IPS DF 6.9 (cell line): ENCODE measurements around the gene TMEM132C.

Experiments
- DNase-seq: peaks from one replicate; pipeline ENCODE4 v3.0.0-alpha.2; 2013; ENCODE audit warnings: low read depth, low spot score
- H3K27ac ChIP-seq: one replicate; pipeline ENCODE4 v1.5.1; 2013; ENCODE audit warnings: low read length, control low read depth
- H3K27me3 ChIP-seq: 2 replicates; pipeline ENCODE4 v1.6.1; 2013; ENCODE audit warnings: mild to moderate bottlenecking, low read length; ENCODE audit not compliant: control insufficient read depth, insufficient read depth
- H3K36me3 ChIP-seq: 2 replicates; pipeline ENCODE4 v1.6.1; 2013; ENCODE audit warnings: low read length; ENCODE audit not compliant: control insufficient read depth, insufficient read depth
- H3K4me1 ChIP-seq: 2 replicates; pipeline ENCODE4 v1.6.1; 2013; ENCODE audit warnings: low read length; ENCODE audit not compliant: control insufficient read depth, insufficient read depth
- H3K4me3 ChIP-seq: 2 replicates; pipeline ENCODE4 v1.5.1; 2013; ENCODE audit warnings: mild to moderate bottlenecking, low read length
- H3K9me3 ChIP-seq: 2 replicates; pipeline ENCODE4 v1.6.1; 2013; ENCODE audit warnings: low read length, inconsistent platforms; ENCODE audit not compliant: control insufficient read depth, insufficient read depth
- WGBS: extraction: QIAGEN DNeasy Blood & Tissue Kit; methylation state at CpG from one replicate; pipeline ENCODE4 v1.1.7; 2013; ENCODE audit warnings: mixed read lengths, missing lambda C conversion rate; ENCODE audit not compliant: insufficient read length, insufficient coverage; 5-methylcytosine and 5-hydroxymethylcytosine counted together

Gene TMEM132C

DNA sequence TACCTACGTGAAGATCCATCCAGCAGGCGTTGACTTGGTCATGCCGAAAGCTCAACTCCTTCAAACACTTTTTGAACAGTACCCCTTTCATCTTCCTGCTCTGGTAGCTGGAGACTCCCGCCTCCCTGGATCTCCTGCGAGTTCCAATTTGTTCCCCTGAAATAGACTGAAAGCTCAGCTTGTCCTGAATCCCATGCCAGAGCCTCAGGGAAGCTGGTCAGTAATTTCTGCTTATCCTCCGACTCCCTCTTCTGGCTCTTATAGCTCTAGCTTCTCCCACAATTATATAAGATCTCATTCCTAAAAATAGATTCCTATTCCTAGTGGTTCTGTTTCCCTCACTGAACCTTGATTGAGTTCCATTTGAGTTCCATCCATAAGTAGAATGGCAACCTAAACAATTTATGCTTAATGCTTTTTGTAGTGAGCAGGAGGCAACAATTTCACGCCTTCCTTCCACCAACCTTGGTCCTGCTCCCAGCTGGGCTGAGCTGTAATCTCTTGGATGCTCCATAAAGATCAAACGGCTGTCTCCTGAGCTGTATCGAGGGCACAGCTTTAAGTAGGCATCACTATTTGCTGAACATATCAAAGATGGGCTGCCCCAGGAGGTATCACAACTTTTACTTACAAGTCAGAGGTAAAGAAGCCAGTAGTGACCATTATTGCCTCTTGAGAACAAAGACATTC, 8.0 kb upstream of the TMEM132C start:
- Histone ChIP-seq H3K36me3 (no peaks in the 10 kb centered on the region), H3K9me3 (peaks cover 28% of the 10 kb centered on the region), H3K27ac (no peak overlapping the region), H3K27me3 (no peaks in the 10 kb centered on the region), H3K4me1 (no peaks in the 10 kb centered on the region), H3K4me3 (no peak overlapping the region)
- no CpG with 5 or more reads among the region's 9 CpGs for WGBS
- no peak for DNase-seq

DNA sequence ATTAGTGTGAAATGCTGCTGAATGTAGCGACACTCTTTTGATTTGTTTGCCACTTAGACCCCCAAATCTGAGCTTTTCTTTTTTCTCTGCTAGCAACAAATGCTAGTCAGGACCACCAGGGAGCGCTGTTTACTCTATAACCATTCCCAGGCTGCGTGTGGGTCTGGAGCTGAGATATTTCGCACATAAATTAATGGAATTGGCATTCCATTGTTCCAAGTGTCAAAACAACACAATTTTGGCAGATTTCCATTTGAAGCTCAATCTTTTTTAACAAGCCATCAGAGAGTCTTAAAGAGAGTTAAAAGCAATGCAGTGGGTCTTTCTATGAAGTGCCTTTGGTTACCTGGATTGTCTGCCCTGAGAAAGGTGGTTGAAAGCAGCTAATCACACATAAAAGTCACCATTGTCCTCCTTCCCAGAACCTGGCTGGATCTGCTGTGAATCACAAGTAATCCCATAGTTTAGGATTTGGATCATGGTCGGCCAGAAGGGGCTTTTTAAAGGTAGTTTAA, 7.4 kb upstream of the TMEM132C start:
- WGBS: no CpG with 5 or more reads among the region's 5 CpGs
- H3K4me3 ChIP-seq: no peak overlapping the region
- H3K27me3 ChIP-seq: no peaks in the 10 kb centered on the region
- no peak for DNase-seq
- H3K9me3 ChIP-seq: peaks cover 28% of the 10 kb centered on the region
- H3K27ac ChIP-seq: no peak overlapping the region
- no peaks in the 10 kb centered on the region for H3K36me3 ChIP-seq
- H3K4me1 ChIP-seq: no peaks in the 10 kb centered on the region

DNA sequence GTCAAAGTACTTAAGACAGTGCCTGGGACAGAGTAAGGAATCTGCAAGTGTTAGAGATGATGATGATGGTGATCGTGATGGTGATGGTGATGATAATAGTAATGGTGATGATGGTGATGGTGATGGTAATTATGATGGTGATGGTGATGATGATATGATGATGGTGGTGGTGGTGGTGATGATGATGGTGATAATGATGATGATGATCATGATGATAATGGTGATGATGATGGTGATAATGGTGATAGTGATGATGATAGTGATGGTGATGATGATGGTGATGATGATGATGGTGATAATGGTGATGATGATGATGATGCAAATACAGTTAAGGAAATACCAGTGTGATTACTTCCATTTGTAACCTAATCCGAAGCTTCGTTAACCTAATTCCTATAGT, 5.2 kb upstream of the TMEM132C start:
- no peak overlapping the region for H3K27ac ChIP-seq
- WGBS: 100% methylated on average over 1 of the region's 3 CpGs
- H3K9me3 ChIP-seq: peaks cover 27% of the 10 kb centered on the region
- H3K27me3 ChIP-seq: no peaks in the 10 kb centered on the region
- H3K4me3 ChIP-seq: no peak overlapping the region
- DNase-seq: no peak
- H3K4me1 ChIP-seq: no peaks in the 10 kb centered on the region
- no peaks in the 10 kb centered on the region for H3K36me3 ChIP-seq

DNA sequence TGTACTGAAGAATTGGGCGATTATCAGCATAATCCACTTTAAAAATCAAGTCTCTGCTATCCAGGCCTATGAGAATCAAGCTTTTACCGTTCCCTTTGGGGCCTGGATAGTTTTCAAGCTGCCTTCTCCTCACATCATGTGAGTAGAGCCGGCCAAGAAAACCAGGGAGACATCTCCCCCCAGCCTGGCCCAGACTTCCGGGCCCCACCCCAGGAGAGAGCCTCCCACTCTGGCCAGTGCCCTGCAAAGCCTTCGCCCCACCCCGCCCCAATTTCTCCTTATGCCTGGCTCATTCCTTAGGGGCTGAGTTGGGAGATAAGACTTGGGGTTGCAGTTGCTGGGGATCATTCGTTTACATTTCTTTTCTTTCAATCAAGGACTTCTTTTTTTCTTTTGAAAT, 1.4 kb upstream of the TMEM132C start:
- Histone ChIP-seq H3K27ac (no peak overlapping the region), H3K4me1 (no peaks in the 10 kb centered on the region), H3K9me3 (peaks cover 22% of the 10 kb centered on the region), H3K27me3 (no peaks in the 10 kb centered on the region), H3K4me3 (no peak overlapping the region), H3K36me3 (no peaks in the 10 kb centered on the region)
- no peak for DNase-seq
- no CpG with 5 or more reads among the region's 7 CpGs for WGBS

DNA sequence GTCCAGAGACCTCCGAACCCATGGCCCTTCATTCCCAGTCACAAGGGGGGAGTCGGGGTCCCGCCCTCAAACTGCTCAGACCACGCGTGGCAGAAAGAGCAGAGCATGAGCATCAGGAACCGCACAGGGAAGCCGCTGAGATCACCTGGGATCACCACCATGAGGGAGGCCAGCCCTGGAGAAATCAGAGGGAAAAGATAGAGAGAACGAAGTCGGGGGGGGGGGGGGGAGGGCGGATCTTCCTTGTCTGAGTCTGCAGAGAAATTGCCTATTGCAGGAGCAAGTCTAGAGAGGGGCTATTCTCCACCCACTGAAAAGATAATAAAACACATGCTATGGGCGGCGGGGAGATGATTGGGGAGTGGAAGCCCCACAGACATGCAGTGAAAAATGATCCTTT, 884 bp upstream of the TMEM132C start:
- WGBS: no CpG with 5 or more reads among the region's 12 CpGs

DNA sequence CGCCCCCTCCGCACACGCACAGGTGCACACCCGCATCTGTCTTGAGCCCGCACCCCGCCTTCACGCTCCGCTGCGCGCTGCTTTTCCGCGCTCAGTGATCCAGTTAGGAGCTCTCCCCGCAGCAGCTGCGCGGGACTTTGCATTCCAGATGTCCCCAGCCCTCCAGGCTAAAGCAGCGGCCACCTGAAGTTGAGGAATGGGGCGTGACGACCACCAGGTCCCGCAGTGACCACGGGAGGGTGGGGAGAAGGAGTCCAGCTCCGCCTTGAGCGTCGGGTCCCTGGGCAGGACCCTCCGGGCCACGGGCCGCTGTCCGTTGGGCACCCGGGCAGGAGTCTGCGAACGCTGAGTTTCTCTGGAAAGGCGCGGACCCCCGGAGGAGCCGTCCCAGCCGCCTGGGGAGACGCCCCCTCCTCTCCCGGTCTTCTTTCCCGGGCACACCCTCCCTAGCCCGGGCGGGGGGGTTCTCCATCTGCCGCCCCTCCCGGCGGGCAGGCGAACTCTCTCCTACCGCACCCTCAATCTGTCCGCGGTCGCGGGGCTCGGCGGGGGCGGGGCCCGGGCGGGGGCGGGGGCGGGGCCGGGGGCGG, 334 bp upstream of the TMEM132C start:
- Histone ChIP-seq H3K4me3 (no peak overlapping the region), H3K27me3 (no peaks in the 10 kb centered on the region), H3K4me1 (no peaks in the 10 kb centered on the region), H3K9me3 (peaks cover 18% of the 10 kb centered on the region), H3K27ac (no peak overlapping the region), H3K36me3 (no peaks in the 10 kb centered on the region)
- DNase-seq: no peak
- no CpG with 5 or more reads among the region's 58 CpGs for WGBS

More for the DNA sequence above, 884 bp upstream of the TMEM132C start:
- peaks cover 20% of the 10 kb centered on the region for H3K9me3 ChIP-seq
- H3K27me3 ChIP-seq: no peaks in the 10 kb centered on the region
- no peak overlapping the region for H3K27ac ChIP-seq
- H3K4me3 ChIP-seq: no peak overlapping the region
- no peak for DNase-seq
- no peaks in the 10 kb centered on the region for H3K4me1 ChIP-seq
- H3K36me3 ChIP-seq: no peaks in the 10 kb centered on the region

DNA sequence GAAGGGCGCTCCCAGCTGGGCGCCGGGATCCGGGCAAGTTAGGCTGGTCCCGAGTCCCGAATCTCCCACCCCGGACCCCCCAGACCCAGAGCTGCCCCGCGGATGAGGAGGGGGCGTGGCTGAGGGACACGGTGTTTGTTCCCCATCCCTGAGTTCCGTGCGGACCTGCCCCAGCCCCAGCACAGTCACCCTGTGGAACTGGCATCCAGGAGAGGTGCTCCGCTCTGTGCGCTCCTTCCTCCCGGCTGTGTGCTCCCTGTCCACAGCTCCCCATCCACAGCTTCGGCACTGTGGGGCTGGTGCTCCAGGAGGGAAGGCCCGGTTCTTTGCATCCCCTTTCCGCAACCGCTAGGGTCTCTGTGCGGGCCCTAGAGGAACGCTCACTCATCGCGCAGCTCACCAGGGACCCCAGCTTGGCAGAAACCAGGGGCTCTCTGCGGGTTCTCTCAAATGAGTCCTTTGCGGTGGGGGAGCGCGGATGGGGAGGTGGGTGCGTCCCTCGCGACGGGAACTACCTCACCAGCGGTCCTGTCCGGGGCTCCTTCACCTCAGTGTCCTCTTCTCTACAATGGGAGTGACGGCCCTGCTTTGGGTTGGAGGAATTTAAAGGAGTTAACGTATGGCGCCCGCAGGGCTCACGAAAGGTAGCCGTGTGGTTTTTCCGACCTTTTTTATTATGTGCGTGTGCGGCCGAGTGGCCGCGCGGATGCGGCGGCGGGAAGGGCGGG, 845 bp downstream of the TMEM132C start:
- no peak overlapping the region for H3K27ac ChIP-seq
- H3K27me3 ChIP-seq: no peaks in the 10 kb centered on the region
- no CpG with 5 or more reads among the region's 51 CpGs for WGBS
- no peaks in the 10 kb centered on the region for H3K4me1 ChIP-seq
- no peak overlapping the region for H3K4me3 ChIP-seq
- no peaks in the 10 kb centered on the region for H3K36me3 ChIP-seq
- no peak for DNase-seq
- peaks cover 13% of the 10 kb centered on the region for H3K9me3 ChIP-seq

DNA sequence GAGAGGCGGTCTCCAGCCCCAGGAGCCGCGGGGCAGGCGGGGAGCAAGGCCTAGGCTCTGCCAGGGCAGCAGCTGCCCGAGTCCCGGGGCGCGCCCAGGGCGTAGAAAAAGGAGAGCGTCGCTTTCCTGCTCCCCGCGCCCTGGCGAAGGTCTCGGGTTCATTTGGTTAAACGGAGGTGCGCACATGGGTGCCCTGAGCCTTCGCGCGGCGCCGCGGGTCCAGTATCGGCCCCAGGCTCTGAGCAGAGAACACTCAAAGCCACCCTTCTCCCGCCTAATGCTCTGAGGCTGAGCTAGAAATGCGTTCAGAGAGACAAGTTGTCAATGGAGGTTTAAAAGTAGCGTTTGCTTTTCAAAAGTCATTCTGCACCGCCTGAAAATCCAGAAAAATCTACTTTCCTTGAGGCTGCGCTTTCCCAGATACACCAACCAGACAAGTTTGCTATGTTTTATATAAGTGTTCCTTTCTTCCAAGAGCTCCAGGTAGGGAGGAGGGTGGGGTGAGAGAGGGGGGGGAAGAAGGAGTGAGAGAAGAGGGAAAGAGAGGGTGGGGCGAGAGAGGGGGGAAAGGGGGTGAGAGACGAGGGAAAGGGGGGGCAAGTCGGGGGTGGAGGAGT, 1.5 kb downstream of the TMEM132C start:
- peaks cover 10% of the 10 kb centered on the region for H3K9me3 ChIP-seq
- H3K4me1 ChIP-seq: no peaks in the 10 kb centered on the region
- DNase-seq: no peak
- no peaks in the 10 kb centered on the region for H3K27me3 ChIP-seq
- no peak overlapping the region for H3K4me3 ChIP-seq
- H3K36me3 ChIP-seq: no peaks in the 10 kb centered on the region
- H3K27ac ChIP-seq: no peak overlapping the region
- 100% methylated on average over 3 of the region's 32 CpGs for WGBS

DNA sequence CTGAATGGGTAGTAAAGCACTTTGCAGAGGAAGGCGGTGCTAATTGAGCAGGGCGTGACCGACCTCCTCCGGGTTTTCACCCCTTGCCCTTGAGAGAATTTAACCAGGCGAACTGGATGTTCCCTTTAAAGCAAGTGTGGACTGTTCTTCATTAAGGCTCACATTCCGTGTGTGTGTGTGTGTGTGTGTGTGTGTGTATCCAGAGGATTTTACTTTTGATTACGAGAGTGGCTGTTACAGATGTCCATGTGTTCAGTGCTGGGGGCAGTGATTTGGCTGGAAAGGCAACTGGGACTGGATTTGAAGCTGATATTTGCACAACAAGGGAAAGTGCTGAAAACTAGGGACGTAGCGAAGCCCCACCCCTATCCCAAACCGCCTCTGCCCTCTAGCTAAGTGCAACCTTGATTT, 2.2 kb downstream of the TMEM132C start:
- H3K36me3 ChIP-seq: no peaks in the 10 kb centered on the region
- peaks cover 10% of the 10 kb centered on the region for H3K9me3 ChIP-seq
- no peak for DNase-seq
- no CpG with 5 or more reads among the region's 10 CpGs for WGBS
- no peak overlapping the region for H3K4me3 ChIP-seq
- no peaks in the 10 kb centered on the region for H3K4me1 ChIP-seq
- no peak overlapping the region for H3K27ac ChIP-seq
- H3K27me3 ChIP-seq: no peaks in the 10 kb centered on the region

DNA sequence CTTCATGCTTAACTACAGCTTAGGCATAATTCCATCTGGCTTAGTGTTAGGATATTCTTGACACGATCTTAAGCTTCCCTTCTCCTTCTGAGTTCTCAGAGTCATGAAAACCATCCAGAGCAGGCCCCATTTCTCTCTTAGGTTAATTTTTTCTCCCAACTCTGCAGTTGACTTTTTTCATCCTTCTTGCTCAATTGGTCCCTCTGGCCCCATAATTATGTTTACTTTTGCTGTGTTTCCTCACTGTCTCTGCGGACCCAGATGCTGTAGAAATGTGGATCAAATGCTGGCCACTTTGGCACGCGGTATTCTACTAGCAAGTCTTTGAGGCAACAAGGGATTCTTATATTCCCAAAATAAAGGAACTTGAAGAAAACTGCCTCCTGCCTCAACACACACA, 9.5 kb downstream of the TMEM132C start:
- DNase-seq: no peak
- no peaks in the 10 kb centered on the region for H3K27me3 ChIP-seq
- WGBS: no CpG with 5 or more reads among the region's 4 CpGs
- H3K4me1 ChIP-seq: no peaks in the 10 kb centered on the region
- peaks cover 16% of the 10 kb centered on the region for H3K9me3 ChIP-seq
- no peak overlapping the region for H3K4me3 ChIP-seq
- H3K27ac ChIP-seq: no peak overlapping the region
- H3K36me3 ChIP-seq: no peaks in the 10 kb centered on the region
